A549 (cell line): ENCODE results near the gene SHE.

Source experiments
- CBX8 ChIP-seq: fragments of 200-600 bp; sonication (generic); IDR thresholded peaks from 2 replicates; pipeline ENCODE4 v1.6.1; 2016
- JUNB ChIP-seq: fragments of >200 bp; sonication (Bioruptor Twin); formaldehyde crosslinking; IDR thresholded peaks from 2 replicates; pipeline ENCODE4 v1.6.1; 2016
- MAFK ChIP-seq: fragments of 450-650 bp; IDR thresholded peaks from 2 replicates; pipeline ENCODE4 v1.6.1; 2014; ENCODE audit not compliant: partially characterized antibody
- NR3C1 ChIP-seq: fragments of >200 bp; sonication (Bioruptor Twin); formaldehyde crosslinking; IDR thresholded peaks from 3 replicates; pipeline ENCODE4 v1.6.1; 2017
- POLR2A ChIP-seq: IDR thresholded peaks from 2 replicates; pipeline ENCODE4 v1.6.1; 2012; ENCODE audit warnings: mild to moderate bottlenecking, low read length
- TF ChIP-seq, protein P1 (sequence below): fragments of >200 bp; sonication (Bioruptor Twin); formaldehyde crosslinking; IDR thresholded peaks from 3 replicates; pipeline ENCODE4 v1.5.1; 2016
- TF ChIP-seq, protein P2 (sequence below): IDR thresholded peaks from 2 replicates; pipeline ENCODE4 v1.6.1; 2012
- TF ChIP-seq, protein P3 (sequence below): fragments of >200 bp; sonication (Bioruptor Twin); formaldehyde crosslinking; IDR thresholded peaks from 3 replicates; pipeline ENCODE4 v1.6.1; 2016

DNA sequence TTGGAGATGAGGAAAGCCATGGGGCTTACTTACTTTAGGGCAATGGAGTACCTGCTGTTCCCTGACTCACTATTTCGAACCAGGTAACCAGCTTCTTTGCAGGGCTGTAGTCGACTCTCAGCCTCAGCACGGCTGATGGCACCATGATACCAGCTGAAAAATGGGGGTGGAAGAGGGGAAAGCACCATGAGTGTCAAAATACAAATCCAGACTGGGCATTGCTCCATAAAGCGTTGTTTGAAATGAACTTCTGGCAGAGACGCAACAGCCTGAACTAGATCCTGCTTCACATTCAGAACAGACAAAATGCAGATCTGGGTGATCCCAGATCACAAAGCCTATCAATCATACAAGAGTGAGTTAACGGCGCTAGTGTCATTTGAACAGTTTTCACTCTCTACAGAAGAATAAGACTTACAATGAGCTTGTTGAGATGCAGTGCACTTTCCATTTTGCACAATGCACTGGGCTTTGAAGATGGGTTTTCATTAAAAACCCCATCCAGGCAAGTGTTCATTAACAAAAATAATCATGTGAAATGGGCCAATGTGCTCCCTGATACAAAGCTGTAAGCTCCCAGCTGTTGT is 16.2 kb downstream of the SHE start:
- TF ChIP-seq POLR2A (no peak), CBX8 (no peak), MAFK (no peak), JUNB (no peak), NR3C1 (no peak)
- TF ChIP-seq, protein P1, sequence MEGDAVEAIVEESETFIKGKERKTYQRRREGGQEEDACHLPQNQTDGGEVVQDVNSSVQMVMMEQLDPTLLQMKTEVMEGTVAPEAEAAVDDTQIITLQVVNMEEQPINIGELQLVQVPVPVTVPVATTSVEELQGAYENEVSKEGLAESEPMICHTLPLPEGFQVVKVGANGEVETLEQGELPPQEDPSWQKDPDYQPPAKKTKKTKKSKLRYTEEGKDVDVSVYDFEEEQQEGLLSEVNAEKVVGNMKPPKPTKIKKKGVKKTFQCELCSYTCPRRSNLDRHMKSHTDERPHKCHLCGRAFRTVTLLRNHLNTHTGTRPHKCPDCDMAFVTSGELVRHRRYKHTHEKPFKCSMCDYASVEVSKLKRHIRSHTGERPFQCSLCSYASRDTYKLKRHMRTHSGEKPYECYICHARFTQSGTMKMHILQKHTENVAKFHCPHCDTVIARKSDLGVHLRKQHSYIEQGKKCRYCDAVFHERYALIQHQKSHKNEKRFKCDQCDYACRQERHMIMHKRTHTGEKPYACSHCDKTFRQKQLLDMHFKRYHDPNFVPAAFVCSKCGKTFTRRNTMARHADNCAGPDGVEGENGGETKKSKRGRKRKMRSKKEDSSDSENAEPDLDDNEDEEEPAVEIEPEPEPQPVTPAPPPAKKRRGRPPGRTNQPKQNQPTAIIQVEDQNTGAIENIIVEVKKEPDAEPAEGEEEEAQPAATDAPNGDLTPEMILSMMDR: no peak
- TF ChIP-seq, protein P2, sequence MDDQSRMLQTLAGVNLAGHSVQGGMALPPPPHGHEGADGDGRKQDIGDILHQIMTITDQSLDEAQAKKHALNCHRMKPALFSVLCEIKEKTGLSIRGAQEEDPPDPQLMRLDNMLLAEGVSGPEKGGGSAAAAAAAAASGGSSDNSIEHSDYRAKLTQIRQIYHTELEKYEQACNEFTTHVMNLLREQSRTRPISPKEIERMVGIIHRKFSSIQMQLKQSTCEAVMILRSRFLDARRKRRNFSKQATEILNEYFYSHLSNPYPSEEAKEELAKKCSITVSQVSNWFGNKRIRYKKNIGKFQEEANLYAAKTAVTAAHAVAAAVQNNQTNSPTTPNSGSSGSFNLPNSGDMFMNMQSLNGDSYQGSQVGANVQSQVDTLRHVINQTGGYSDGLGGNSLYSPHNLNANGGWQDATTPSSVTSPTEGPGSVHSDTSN: no peak
- TF ChIP-seq, protein P3, sequence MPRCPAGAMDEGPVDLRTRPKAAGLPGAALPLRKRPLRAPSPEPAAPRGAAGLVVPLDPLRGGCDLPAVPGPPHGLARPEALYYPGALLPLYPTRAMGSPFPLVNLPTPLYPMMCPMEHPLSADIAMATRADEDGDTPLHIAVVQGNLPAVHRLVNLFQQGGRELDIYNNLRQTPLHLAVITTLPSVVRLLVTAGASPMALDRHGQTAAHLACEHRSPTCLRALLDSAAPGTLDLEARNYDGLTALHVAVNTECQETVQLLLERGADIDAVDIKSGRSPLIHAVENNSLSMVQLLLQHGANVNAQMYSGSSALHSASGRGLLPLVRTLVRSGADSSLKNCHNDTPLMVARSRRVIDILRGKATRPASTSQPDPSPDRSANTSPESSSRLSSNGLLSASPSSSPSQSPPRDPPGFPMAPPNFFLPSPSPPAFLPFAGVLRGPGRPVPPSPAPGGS: no peak
